ENCODE data around the gene IGDCC3. TPM values are rescaled to one million over a fixed set of nuclear protein-coding genes. Genes with fewer than 3 reads are reported as not detected.

IGDCC3 gene
- total and polyA plus RNA-seq, 3 donors from 2014 or later: 5.8 to 6.5 (median 6.5) TPM

DNA sequence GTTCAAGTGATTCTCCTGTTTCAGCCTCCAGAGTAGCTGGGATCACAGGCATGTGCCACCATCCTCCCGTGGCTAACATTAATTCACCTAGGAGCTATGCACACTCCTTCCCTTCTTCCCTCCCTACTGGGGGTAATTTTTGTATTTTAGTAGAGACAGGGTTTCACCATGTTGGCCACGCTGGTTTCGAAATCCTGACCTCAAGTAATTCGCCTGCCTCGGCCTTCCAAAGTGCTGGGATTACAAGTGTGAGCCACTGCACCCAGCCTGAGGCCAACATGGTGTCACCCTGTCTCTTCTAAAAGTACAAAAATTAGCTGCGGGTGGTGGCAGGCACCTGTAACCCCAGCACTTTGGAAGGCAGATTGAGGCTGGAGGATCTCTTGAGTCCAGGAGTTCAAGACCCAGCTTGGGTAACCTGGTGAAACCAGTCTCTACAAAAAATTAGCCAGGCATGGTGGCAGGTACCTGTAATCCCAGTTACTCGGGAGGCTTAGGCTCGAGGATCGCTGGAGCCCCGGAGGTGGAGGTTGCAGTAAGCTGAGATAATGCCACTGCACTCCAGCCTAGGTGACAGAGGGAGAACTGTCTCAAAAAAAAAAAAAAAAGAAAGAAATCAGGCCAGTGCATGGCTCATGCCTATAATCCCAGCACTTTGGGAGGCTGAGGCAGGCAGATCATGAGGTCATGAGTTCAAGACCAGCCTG, 67.2 kb downstream of the IGDCC3 start:
- Histone ChIP-seq H3K4me1 (peaks cover 9% of the 10 kb centered on the region), H3K27ac (no peak overlapping the region), H3K4me3 (no peak overlapping the region), H3K27me3 (no peaks in the 10 kb centered on the region), H3K36me3 (ENCODE audit: low read depth, missing control alignments) (no peaks in the 10 kb centered on the region), H3K9me3 (no peaks in the 10 kb centered on the region)
- intact Hi-C loops (cut with DNase I; ENCODE audit: low total_unique reads): no loop called here
- no peak for DNase-seq
- 87 to 93% methylated on average over 10 of the region's 10 CpGs for WGBS, 2 donors
- TF ChIP-seq POLR2A (IDR thresholded peaks at IDR 0.05) (no peak), CTCF (IDR thresholded peaks at IDR 0.05) (no peak)

DNA sequence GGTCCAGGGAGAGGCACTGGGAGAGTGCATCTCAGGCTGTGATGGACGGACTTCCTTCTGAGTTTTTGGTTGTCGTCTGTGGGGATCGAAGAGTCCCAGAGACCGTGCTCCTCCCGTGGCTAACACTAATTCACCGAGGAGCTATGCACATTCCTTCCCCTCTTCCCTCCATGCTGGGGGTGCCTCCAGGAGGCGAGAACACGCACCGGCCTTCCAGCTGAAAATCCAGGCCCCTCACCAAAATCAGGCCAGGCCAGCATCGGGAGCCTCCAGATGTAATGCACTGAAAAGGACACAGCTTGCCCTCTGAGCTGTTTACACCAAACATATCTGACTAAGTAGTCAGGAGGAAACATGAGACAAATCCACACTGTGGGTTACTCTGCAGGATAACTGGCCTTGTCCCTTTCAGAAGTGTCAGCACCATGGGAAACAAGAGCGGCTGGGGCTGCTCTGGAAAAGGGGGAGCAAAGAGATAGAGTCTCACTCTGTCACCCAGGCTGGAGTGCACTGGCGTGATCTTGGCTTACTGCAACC, 67.9 kb downstream of the IGDCC3 start:
- no peak for DNase-seq
- intact Hi-C loops (cut with DNase I; ENCODE audit: low total_unique reads): no loop called here
- Histone ChIP-seq H3K4me3 (no peak overlapping the region), H3K27me3 (no peaks in the 10 kb centered on the region), H3K9me3 (no peaks in the 10 kb centered on the region), H3K36me3 (ENCODE audit: low read depth, missing control alignments) (no peaks in the 10 kb centered on the region), H3K27ac (no peak overlapping the region), H3K4me1 (peaks cover 15% of the 10 kb centered on the region)
- TF ChIP-seq POLR2A (IDR thresholded peaks at IDR 0.05): no peak
- TF ChIP-seq CTCF (IDR thresholded peaks at IDR 0.05): no peak
- WGBS, 2 donors: 87 to 89% methylated on average over 12 of the region's 12 CpGs

GRCh38 chr15:65307978-65308377, 69.8 kb downstream of the IGDCC3 start:
- Histone ChIP-seq H3K4me1 (peaks cover 22% of the 10 kb centered on the region), H3K36me3 (ENCODE audit: low read depth, missing control alignments) (no peaks in the 10 kb centered on the region), H3K27me3 (no peaks in the 10 kb centered on the region), H3K9me3 (no peaks in the 10 kb centered on the region), H3K27ac (no peak overlapping the region), H3K4me3 (no peak overlapping the region)
- intact Hi-C loops (cut with DNase I; ENCODE audit: low total_unique reads): no loop called here
- no peak for DNase-seq
- 93 to 95% methylated on average over 6 of the region's 6 CpGs for WGBS, 2 donors
- no peak for TF ChIP-seq POLR2A (IDR thresholded peaks at IDR 0.05)
- no peak for TF ChIP-seq CTCF (IDR thresholded peaks at IDR 0.05)

DNA sequence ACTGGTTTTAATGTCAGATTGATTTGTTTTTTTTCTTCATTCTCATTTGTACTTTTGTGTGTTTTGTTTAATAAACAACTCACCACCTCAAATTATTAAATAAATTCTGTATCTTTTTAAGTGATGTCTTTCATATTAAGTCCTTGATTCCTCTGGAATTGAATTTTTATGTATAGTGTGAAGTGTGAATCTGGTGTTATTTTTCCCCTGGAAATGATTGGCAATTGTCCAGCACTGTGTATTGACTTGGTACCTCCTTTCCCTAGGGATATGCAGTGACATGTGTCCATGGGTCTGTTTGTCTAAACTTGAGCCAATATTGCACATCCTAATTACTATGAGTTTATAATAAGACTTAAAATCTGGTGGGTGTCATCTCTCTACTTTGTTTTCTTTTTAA, 71.3 kb downstream of the IGDCC3 start:
- intact Hi-C loops (cut with DNase I; ENCODE audit: low total_unique reads): no loop called here
- TF ChIP-seq CTCF (IDR thresholded peaks at IDR 0.05): no peak
- TF ChIP-seq POLR2A (IDR thresholded peaks at IDR 0.05): no peak
- DNase-seq: no peak

GRCh38 chr15:65305776-65306175, 72.0 kb downstream of the IGDCC3 start:
- Histone ChIP-seq H3K36me3 (ENCODE audit: low read depth, missing control alignments) (no peaks in the 10 kb centered on the region), H3K4me3 (no peak overlapping the region), H3K27ac (no peak overlapping the region), H3K4me1 (peaks cover 16% of the 10 kb centered on the region), H3K9me3 (no peaks in the 10 kb centered on the region), H3K27me3 (no peaks in the 10 kb centered on the region)
- no peak for TF ChIP-seq POLR2A (IDR thresholded peaks at IDR 0.05)
- no peak for TF ChIP-seq CTCF (IDR thresholded peaks at IDR 0.05)
- intact Hi-C loops (cut with DNase I; ENCODE audit: low total_unique reads): no loop called here
- WGBS, 2 donors: 57 to 67% methylated on average over 3 of the region's 3 CpGs
- no peak for DNase-seq

More for the DNA sequence above, 71.3 kb downstream of the IGDCC3 start:
- H3K9me3 ChIP-seq: no peaks in the 10 kb centered on the region
- H3K4me3 ChIP-seq: no peak overlapping the region
- H3K36me3 ChIP-seq (ENCODE audit: low read depth, missing control alignments): no peaks in the 10 kb centered on the region
- H3K27ac ChIP-seq: no peak overlapping the region
- no peaks in the 10 kb centered on the region for H3K27me3 ChIP-seq
- H3K4me1 ChIP-seq: peaks cover 16% of the 10 kb centered on the region

Measured in testis (tissue), 3 donors.